ENCODE data around the gene IL16.

DNA sequence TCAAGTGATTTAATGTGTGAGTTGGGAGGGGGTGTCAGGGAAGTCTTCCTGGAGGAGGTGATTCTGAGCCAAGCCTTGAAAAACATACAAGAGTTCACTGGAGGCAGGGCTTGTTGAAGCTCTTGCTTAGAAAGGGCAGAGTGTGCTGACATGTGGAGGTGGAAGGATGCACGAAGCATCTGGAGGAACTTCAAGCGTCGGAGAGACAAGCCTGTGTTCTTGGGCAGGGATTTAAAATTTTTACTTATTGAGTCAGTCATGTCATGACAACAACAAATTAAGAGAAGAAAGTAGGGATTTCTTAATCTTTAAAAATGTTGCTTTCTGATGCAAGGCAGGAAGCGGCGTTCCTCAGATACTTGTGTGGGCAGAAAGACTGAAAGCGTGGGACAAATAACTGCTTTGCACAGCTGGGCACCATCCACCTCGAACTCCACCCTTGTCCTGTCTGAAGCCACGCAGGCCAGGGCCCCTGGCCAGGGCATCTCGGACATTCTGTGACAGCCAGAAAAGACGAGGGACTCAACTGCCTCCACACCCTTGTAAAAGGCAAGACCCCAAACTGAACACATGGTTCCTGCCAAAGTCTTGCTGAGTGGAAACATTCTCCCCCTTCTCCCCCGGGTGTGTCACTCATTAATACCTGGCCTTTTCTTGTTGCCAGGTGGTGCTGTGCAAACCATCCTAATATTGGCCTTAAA, 6.9 kb upstream of the IL16 start:
- TF ChIP-seq, protein P1, sequence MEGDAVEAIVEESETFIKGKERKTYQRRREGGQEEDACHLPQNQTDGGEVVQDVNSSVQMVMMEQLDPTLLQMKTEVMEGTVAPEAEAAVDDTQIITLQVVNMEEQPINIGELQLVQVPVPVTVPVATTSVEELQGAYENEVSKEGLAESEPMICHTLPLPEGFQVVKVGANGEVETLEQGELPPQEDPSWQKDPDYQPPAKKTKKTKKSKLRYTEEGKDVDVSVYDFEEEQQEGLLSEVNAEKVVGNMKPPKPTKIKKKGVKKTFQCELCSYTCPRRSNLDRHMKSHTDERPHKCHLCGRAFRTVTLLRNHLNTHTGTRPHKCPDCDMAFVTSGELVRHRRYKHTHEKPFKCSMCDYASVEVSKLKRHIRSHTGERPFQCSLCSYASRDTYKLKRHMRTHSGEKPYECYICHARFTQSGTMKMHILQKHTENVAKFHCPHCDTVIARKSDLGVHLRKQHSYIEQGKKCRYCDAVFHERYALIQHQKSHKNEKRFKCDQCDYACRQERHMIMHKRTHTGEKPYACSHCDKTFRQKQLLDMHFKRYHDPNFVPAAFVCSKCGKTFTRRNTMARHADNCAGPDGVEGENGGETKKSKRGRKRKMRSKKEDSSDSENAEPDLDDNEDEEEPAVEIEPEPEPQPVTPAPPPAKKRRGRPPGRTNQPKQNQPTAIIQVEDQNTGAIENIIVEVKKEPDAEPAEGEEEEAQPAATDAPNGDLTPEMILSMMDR (IDR thresholded peaks at IDR 0.05), result no peak
- no peak for TF ChIP-seq POLR2A (IDR thresholded peaks at IDR 0.05)
